ENCODE measurements around the gene USF2. TPM values are rescaled to one million over a fixed set of nuclear protein-coding genes. Genes with fewer than 3 reads are reported as not detected.

USF2 gene
- total RNA-seq, 1 donor from 2014 or later, result 137 TPM

DNA sequence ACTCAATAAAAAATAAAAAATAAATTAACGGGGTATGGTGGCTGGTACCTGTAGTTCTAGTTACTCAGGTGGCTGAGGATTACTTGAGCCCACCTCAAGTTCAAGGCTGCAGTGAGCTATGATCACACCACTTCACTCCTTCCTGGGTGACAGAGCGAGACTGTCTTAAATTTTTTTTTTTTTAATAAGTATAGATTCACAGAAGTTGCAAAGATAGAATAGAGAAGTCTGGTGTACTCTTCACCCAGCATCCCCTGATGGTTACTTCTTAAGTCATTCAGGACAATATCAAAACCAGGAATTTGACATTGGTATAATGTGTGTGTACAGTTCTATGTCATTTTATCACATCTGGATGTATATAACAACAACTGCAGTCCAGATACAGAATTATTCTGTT, 52.5 kb downstream of the USF2 start:
- peaks cover 7% of the 10 kb centered on the region for H3K9me3 Mint-ChIP-seq
- DNase-seq (ENCODE audit: low spot score in 2 of 2, unreplicated experiment in 2 of 2), result no peak
- no peak overlapping the region for H3K4me3 Mint-ChIP-seq
- H3K4me1 Mint-ChIP-seq, result peaks cover 23% of the 10 kb centered on the region
- no peak overlapping the region for H3K27ac Mint-ChIP-seq
- no peaks in the 10 kb centered on the region for H3K27me3 Mint-ChIP-seq (ENCODE audit: low read depth)
- peaks cover 7% of the 10 kb centered on the region for H3K36me3 Mint-ChIP-seq
- TF ChIP-seq, protein P1, sequence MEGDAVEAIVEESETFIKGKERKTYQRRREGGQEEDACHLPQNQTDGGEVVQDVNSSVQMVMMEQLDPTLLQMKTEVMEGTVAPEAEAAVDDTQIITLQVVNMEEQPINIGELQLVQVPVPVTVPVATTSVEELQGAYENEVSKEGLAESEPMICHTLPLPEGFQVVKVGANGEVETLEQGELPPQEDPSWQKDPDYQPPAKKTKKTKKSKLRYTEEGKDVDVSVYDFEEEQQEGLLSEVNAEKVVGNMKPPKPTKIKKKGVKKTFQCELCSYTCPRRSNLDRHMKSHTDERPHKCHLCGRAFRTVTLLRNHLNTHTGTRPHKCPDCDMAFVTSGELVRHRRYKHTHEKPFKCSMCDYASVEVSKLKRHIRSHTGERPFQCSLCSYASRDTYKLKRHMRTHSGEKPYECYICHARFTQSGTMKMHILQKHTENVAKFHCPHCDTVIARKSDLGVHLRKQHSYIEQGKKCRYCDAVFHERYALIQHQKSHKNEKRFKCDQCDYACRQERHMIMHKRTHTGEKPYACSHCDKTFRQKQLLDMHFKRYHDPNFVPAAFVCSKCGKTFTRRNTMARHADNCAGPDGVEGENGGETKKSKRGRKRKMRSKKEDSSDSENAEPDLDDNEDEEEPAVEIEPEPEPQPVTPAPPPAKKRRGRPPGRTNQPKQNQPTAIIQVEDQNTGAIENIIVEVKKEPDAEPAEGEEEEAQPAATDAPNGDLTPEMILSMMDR (IDR thresholded peaks at IDR 0.05; ENCODE audit: unreplicated experiment), result no peak

DNA sequence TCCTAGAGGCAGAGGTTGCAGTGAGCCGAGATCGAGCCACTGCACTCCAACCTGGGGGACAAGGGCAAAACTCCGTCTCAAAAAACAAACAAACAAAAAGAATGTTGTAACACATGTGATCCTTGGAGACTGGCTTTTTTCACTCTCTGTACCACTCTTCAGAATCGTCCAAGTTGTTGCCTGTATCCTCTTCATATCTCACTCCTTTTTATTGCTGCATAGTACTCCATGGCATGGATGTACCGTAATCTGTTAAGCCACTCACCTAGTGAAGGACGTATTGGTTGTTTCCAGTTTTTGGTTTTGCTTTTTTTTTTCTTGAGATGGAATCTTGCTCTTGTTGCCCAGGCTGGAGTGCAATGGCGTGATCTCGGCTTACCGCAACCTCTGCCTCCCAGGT, 53.3 kb downstream of the USF2 start:
- Mint-ChIP-seq H3K4me3 (no peak overlapping the region), H3K9me3 (peaks cover 7% of the 10 kb centered on the region)
- DNase-seq (ENCODE audit: low spot score in 2 of 2, unreplicated experiment in 2 of 2), result no peak

DNA sequence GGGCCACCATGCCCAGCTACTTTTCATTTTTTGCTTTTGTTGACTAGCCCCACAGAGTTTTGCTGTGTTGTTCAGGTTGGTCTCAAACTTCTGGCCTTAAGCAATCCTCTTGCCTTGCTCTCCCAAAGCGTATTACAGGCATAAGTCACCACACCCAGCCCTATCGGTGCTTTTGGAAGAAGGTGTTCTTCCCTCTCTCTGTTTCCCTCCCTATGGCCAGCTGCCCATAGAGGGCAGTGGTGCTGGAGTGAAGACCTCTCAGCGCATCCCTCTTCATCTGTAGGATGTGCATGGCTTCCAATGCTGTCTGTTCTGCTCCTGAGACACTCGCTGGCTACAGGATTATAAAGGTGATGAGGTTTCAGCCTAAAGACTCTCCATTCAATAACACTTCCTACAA, 58.9 kb downstream of the USF2 start:
- Mint-ChIP-seq H3K27ac (no peak overlapping the region), H3K4me1 (no peaks in the 10 kb centered on the region), H3K9me3 (no peaks in the 10 kb centered on the region), H3K36me3 (peaks cover 6% of the 10 kb centered on the region), H3K4me3 (no peak overlapping the region), H3K27me3 (ENCODE audit: low read depth) (no peaks in the 10 kb centered on the region)
- TF ChIP-seq, protein P1 (IDR thresholded peaks at IDR 0.05; ENCODE audit: unreplicated experiment), result no peak
- no peak for DNase-seq (ENCODE audit: low spot score in 2 of 2, unreplicated experiment in 2 of 2)

More for the DNA sequence above, 53.3 kb downstream of the USF2 start:
- Mint-ChIP-seq H3K4me1 (peaks cover 18% of the 10 kb centered on the region), H3K27me3 (ENCODE audit: low read depth) (no peaks in the 10 kb centered on the region), H3K36me3 (peaks cover 7% of the 10 kb centered on the region), H3K27ac (no peak overlapping the region)
- TF ChIP-seq, protein P1 (IDR thresholded peaks at IDR 0.05; ENCODE audit: unreplicated experiment), result no peak

DNA sequence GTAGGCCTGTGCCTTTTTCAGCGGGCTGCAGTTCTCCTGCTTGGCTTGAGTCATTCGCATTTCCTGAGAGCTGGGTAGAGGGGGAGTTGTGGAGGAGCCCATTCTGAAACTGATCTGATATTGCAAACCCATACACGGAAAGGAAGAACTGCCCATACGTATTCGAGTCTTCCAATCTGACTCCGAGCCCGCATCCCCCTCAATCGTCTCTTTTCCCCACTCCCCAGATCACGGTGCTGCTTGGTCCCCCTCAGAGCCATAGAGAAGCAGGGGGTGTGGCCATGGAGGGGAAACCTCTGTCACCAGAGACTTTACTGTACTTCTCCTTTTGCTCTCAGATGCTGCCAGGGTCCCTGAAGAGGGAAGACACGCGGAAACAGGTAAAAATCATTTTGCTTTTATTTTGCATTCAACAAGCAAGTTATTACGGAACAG, 60.1 kb downstream of the USF2 start, which contains the start of gene CD22:
Gene CD22, plus strand, starts transcription at position 337 of the 435 bp plus-strand sequence. CDS start 2,854 bp downstream, outside the sequence.
- Mint-ChIP-seq H3K27ac (no peak within 1 kb of the TSS), H3K9me3 (no peaks in the 10 kb centered on the region), H3K36me3 (peaks cover 10% of the 10 kb centered on the region), H3K4me3 (no peak within 1 kb of the TSS), H3K4me1 (no peaks in the 10 kb centered on the region), H3K27me3 (ENCODE audit: low read depth) (no peaks in the 10 kb centered on the region)
- TF ChIP-seq, protein P1 (IDR thresholded peaks at IDR 0.05; ENCODE audit: unreplicated experiment), result no peak
- DNase-seq (ENCODE audit: low spot score in 2 of 2, unreplicated experiment in 2 of 2), result no peak

DNA sequence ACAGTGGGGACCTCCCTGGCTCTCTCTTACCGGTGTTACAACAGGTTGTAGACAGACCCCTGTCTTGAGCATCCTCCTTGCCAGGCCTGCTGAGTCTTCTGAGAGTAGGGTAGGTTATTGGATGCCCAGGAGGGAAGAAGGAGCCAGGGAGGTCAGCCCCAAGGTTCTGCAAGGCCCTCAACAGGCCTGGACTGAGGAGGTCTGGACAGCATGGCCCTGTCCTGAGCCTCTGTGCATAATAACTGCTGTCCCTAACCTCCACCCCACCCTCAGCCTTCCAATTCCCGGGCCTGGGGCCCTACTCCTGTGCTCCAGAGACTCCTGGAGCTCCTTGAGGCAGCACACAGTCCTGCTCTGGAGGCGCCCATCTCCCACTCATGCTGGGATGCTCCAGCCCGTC, 60.6 kb downstream of the USF2 start:
- Mint-ChIP-seq H3K27me3 (ENCODE audit: low read depth) (no peaks in the 10 kb centered on the region), H3K27ac (no peak overlapping the region)
- TF ChIP-seq, protein P1 (IDR thresholded peaks at IDR 0.05; ENCODE audit: unreplicated experiment), result no peak

More for the DNA sequence above, 60.6 kb downstream of the USF2 start:
- H3K4me1 Mint-ChIP-seq, result no peaks in the 10 kb centered on the region
- H3K4me3 Mint-ChIP-seq, result no peak overlapping the region
- no peak for DNase-seq (ENCODE audit: low spot score in 2 of 2, unreplicated experiment in 2 of 2)
- H3K36me3 Mint-ChIP-seq, result peaks cover 10% of the 10 kb centered on the region
- no peaks in the 10 kb centered on the region for H3K9me3 Mint-ChIP-seq

Other genes starting within 250 kb of the USF2 start
- 2.2 to 2.8 TPM (median 2.7 TPM) in 3 replicates for gene SCN1B, start 238.5 kb upstream of the USF2 start, total RNA-seq
- 20.3 to 22.9 TPM (median 21.3 TPM) in 3 replicates for gene HPN, start 227.2 kb upstream of the USF2 start, total RNA-seq
- 5.5 to 8.3 TPM (median 6.6 TPM) in 3 replicates for gene FXYD3, start 153.1 kb upstream of the USF2 start, total RNA-seq
- gene LGI4, start 133.9 kb upstream of the USF2 start, total RNA-seq, result 1.1 to 2.0 TPM (median 1.4 TPM) in 3 replicates
- gene FXYD1, start 130.1 kb upstream of the USF2 start, total RNA-seq, result 2.8 to 4.3 TPM (median 3.6 TPM) in 3 replicates
- gene FXYD7, start 125.7 kb upstream of the USF2 start, total RNA-seq, result 0.41 to 1.3 TPM (median 0.69 TPM) in 3 replicates
- 23.1 to 27.0 TPM (median 24.7 TPM) in 3 replicates for gene FXYD5, start 114.2 kb upstream of the USF2 start, total RNA-seq
- not detected in 3 replicates for gene FAM187B, start 40.2 kb upstream of the USF2 start, total RNA-seq
- gene LSR, start 20.0 kb upstream of the USF2 start, total RNA-seq, result 48.9 to 54.7 TPM (median 51.9 TPM) in 3 replicates
- gene HAMP, start 13.6 kb downstream of the USF2 start, total RNA-seq, result 1.2 to 1.6 TPM (median 1.4 TPM) in 3 replicates
- gene MAG, start 23.2 kb downstream of the USF2 start, total RNA-seq, result 19.2 to 26.1 TPM (median 22.7 TPM) in 3 replicates
- 54.6 to 59.9 TPM (median 56.3 TPM) in 3 replicates for gene CD22, start 60.2 kb downstream of the USF2 start, total RNA-seq
- 0.96 to 1.3 TPM (median 1.2 TPM) in 3 replicates for gene FFAR1, start 78.9 kb downstream of the USF2 start, total RNA-seq
- gene FFAR3, start 89.5 kb downstream of the USF2 start, total RNA-seq, result 0.27 to 0.31 TPM in 2 of 3 replicates, not detected in the other
- gene GPR42, start 102.1 kb downstream of the USF2 start, total RNA-seq, result not detected in 3 replicates
- not detected in 3 replicates for gene FFAR2, start 179.3 kb downstream of the USF2 start, total RNA-seq
- 1.9 to 3.3 TPM (median 2.5 TPM) in 3 replicates for gene KRTDAP, start 221.5 kb downstream of the USF2 start, total RNA-seq
- gene DMKN, start 244.7 kb downstream of the USF2 start, total RNA-seq, result 161 to 172 TPM (median 171 TPM) in 3 replicates

Data from mesothelial cell of epicardium (in vitro differentiated cells).